Activated naive CD4-positive, alpha-beta T cell treated with Interleukin-2 at 50 U/mL for 16 hours (primary cell): ENCODE results near the gene CFAP99.
"Not testable (repeated sequence)": the region's sequence is repeated elsewhere in the genome, so short reads cannot be mapped to it uniquely, and the experiment has no call there.

Experiments
- DNase-seq: peaks from one replicate; pipeline ENCODE4 v3.0.0-alpha.2; 2020

The CFAP99 gene

DNA sequence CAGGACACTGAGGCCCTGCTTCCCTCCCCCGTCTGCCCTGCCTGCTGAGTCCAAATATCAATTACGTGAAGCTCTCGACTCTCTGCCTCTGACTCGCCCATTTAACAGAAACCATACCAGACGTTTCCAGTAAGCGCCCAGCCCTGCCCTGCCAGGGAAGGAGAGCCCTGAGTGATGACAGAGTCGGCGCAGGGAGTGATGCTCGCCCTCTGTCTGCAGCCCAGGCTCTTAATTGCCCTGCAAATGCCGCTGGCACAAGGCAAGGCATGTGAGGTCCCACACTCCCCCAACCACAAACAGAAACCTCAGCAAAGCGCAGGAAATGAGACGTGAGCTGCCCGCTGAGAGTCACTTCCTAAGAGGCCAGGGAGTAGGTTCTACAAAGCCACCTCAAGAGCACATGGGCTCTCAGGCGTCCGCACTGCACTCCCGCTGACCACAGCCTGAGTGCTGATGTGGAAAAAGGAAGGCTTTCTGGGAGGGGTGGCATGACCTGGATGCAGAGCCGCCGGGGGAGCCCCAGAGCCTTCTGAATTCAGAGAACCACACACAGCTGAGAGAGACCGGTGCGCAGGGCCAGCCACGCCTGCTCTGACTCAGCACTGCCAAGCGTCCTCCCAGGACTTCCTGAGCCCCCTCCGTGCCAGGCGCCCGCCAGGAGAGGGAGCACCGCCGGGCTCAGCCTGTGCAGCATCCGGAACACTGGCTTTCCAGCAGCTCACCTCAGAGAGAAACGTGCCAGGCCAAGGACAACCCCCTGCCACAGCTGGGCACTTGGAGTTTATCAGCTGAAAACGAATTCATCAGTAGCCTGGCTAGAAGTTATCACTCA, 5.7 kb upstream of the CFAP99 start:
- DNase-seq, result peak; percentile 86

DNA sequence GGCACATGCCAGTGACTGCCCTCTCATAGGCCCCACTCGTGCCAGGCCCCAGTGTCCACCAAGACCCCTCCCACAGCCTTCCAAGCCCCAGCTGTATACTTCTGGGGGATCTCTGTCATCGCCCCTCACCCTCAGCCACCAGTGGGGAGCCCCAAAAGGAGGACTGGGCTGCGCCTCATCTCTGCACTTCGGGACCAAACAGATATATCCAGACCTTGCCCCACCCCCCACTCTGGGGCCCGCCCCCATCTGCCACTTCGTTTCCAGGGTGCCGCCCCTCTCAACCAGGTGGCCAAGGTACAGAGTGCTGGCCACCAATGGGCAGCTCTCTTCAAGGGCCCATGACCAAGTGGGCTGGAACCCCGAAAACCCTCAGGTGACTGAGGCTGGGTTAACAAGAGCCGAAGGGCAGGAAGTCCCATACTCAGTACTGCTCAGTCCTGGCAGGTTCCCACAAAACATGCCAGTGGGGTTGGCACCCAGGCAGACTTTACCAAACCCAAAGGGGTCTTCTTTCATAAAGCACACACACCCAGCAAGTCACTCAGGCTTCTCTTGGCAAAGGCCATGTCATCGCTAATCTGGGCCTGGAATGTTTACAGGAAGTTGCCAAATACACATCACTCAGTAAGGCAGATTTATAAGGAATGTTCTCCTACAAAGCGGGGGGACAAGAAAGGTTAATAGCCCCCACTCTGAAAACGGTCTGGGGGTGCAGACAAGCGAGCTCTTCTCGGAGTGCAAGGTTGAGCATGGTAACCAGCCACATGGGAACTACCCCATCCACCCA, 4.7 kb upstream of the CFAP99 start:
- peak; percentile 41 for DNase-seq

DNA sequence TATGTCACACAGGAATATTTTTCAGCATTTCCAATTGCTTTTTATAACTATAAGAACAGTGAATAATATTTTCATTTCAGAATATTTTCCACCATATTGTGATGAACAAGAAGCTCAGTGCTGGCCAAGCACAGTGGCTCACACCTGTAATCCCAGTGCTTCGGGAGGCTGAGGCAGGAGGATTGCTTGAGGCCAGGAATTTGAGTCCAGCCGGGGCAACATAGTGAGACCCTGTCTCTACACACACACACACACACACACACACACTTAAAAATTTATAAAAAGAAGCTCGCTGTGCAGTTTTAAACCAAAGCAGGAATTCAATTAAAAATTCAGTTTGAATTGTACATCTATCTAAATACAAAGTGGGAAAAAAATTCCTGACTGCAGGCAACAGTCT, 3.5 kb upstream of the CFAP99 start:
- DNase-seq, result no peak

DNA sequence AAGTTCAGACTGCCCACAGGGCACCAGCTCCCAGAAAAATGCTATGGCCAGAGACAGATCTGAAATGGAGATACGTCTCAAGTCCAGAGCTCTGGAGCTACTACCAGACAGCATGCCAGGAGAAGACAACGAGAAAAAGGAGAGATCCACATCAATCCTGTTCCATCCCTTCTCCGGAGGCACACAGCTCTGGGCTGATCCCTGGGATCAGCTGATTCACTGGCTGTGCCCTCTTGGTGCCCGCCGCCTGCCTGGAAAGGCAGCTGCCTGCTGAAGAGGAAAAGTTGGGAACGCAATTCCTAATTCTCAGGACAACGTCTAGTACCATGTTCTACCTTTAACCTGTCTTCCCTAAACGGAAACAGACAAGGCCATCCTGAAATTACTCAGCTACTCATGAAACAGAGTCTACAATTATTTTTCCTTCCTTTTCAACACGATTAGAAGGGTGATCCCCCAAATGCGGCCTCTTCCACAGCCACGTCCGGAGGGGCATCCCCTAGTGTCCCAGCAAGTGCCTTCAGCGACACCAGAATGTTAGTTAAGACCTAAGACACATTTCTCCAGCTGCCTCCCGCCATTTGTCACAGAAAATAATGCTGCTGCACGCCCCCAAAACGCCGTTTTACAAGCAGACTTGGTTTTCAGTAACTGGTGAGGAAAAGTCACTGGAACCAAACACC, 2.7 kb upstream of the CFAP99 start:
- DNase-seq, result no peak

DNA sequence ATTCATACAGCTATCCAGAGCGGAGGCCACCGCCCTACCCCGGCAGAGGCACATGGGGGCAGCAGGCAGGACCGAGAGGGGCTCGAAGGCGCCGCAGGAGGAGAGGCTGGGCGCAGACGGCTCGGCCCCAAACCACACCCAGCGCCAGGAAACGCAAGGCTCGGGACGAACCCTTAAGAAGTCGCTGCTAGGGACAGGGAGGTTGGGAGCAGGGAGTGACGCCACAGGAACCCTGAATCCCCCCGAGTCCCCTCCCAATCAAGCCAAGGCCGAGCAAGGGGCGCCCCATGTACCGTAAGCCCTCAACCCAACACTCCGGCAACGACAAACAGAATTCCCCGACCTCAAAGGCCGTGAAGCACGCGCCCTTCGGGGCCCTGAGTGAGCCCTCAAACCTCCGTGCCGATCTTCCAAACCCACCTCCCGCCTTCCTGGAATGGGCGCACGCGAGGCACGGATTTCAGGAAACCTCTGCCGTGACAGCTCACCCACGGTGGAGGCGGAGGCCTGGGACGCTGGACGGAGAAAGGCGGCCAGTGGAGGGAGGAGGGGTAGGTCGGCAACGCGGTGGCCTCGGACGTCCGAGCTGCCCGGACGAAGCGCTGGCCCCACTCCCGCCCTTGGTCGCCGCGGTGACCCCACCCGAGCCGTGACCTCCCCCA, 2.1 kb upstream of the CFAP99 start:
- peak; percentile 29 for DNase-seq

DNA sequence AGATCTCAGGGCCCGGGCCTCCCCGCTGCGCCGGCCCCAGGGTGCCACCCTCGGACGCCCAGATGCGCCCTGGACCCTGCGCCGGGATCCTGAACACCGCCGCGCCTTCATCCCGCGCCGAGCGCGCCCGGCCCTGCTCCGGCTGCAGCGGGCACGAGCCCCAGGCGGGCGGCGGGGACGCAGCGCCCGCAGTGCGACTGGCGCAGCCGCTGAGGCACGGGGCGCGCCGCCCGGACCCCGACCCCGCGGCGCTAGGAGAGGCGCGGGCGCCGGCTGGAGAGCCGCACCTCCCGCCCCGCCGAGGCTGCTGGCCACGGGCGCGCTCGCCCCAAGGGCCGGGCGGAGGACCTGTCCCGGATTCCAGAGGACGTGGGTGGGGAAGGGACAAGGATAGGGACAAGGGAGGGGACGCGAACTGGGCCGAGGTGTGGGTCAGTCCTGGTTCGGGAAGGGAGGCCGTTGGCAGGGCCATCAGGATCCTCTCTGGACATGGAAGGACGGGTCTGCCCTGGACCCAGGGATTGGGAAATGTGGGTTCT, 1.5 kb upstream of the CFAP99 start:
- peak; percentile 26 for DNase-seq

DNA sequence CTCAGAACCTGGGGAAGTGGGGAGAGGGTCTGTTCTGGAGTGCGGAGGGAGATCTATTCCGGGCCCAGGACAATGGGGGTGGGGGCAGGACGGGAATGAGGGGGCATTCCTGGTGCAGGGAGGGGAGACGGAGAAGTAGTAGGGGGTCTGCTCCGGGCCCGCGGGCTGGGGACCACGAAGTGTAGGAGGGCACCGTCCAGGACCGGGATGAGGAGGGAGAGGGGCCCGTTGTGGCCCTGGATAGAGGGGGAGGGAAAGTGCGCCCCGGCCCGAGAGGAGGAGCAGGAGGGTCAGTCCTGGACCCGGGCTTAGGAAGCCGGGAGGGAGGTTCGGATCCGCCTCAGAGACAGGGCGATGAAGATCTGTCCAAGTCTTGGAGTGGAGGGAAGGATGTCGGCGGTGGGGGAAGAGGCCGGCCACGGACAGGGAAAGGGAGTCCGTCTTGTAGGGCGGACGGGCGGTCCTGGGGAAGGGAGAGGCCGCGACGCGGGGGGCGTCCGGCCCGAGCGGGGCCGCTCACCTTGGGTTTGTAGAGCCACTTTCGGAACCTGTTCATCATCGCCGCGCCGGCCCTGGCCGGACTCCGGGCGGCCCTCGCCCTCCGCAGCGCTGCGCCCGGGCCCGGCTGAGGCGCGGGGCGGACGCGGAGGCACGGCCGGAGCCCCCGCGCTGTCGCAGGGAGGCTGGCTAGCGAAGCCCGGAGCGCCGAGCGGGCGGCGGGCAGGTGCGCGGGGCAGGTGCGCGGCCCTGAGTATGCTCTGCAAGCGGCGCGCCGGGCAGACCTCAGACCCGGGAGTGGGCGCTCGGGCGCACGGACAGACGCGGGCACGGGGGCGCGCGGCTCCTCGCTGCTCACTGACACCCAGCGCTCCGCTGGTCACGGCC, 748 bp upstream of the CFAP99 start, which contains the start of gene ZFYVE28:
Gene ZFYVE28, minus strand, starts transcription at position 881 of the 885 bp plus-strand sequence. Its CDS starts 322 bp downstream, at position 559.
- peak; percentile 11 for DNase-seq

DNA sequence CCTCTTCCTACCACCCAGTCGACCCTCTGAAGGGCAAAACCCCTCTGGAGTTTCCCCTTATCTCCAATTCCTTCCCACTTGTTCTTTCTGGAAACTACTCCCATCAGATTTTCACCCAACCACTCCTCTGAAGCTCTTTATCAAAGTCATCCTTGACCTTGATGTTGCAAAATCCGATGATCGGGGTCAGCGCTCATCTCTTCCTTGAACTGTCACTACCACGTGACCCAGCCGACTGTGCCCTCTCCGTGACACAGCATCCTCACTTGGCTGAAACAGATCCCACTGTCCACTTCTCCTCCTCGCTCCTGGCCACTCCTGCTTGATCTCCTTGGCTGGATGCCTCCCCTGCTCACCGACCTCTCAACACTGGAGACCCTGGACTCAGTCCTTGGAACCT, 1.1 kb downstream of the CFAP99 start:
- DNase-seq, result no peak

DNA sequence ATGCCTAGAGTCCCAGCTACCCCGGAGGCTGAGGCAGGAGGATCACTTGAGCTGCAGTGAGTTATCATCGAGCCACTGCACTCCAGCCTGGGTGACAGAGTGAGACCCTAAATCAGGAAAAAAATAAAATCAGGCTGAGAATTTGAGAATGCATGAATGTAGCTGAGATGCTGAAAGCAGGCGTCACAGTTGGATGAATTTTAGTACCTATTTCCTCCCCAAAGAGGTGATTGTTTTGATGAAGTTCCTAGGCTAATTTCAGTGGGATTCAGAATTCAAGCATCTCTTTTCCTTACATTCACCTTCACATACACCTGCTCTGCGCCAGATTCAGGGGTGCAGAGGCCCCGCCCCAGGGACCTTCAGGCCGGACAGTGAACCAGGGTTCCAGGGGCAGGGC, 3.2 kb downstream of the CFAP99 start:
- no peak for DNase-seq

DNA sequence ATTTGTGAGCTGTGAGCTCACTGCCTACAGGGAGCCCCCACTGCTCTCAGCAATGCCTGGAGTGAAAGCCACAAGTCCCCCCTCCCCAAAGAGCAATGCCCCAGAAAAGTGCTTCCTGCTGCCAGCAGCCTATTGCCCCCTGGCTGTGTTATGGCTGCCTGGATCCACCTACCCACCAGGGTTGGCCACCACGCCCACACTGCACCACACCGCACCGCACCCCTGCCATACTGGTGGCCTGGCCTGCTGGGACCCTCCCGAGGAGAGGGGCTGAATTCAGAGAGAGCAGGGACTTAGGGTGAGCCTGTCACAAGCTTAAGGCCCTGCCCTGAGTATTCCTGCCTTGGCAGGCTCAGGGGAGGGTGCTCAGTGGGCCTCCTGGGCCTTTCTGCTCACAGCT, 4.3 kb downstream of the CFAP99 start:
- no peak for DNase-seq

DNA sequence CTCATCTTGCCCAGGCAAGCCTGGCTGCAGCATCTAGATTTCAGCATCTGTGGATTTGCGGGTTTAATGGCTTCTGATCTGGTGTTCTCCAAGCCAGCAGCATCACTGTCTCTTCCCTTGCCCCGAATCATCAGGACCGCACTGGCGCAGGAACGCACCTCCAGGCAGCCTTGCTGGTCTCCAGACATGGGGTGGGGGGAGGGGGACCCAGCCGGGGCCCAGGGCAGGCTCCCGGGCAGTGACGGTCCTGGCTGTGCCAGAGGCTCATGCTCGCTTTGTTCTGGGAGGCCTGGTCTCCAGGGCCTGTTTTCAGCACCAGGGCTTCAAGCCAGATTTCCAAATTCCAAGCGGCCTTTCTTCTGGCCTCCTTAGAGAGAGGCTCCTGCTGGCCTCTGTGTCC, 4.9 kb downstream of the CFAP99 start:
- DNase-seq, result no peak

DNA sequence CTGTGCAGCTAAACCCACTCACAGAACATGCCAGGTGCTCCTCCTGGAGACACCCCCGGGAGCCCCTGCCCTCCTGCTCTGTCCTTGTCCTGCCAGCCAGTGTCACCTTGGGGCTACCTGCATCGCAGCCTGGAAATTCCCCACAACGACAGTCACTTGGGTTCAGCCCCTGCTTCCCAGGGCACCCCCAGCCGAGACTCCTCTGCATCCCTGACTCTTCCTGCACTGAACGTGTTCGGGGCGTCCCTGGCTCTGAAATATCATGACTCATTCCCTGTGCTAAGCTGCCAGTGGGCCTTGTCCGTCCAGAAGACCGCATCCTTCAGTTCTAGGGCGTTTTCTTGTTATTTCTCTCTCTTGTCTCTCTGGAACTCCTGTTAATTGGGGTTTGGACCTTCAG, 5.8 kb downstream of the CFAP99 start:
- no peak for DNase-seq

DNA sequence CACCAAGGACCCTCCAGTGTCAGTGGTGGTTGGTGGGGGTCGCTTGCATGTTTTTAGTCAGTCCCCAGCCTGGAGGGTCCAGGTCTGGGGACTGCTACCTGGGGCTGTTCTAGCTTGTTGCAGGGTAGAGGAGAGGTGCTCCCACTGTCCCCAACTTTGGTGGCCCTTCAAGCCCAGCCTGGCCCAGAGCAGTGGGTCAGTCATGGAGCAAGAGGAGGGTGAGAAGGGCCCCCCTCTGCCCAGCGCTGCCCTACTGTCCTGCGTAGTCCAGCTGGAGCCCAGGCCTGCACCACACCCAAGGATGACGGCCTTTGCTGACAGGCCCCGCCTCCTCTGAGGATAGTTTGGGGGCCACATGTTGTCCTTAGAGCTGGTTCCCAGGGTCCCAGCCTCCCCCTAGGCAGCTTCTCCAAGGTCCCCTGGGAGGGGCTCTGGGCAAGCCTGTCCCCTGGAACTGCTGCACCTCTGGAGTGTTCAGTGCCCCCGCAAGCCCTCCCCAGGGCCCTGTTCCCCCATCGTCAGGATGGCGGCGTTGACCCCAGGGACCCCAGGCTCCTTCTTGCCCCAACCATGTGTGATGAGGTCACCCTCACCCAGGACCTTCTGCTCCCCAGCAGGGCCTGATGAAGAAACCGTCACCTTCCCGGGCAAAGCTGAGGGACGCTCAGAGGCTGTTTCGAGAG, 6.8 kb downstream of the CFAP99 start:
- no peak for DNase-seq

DNA sequence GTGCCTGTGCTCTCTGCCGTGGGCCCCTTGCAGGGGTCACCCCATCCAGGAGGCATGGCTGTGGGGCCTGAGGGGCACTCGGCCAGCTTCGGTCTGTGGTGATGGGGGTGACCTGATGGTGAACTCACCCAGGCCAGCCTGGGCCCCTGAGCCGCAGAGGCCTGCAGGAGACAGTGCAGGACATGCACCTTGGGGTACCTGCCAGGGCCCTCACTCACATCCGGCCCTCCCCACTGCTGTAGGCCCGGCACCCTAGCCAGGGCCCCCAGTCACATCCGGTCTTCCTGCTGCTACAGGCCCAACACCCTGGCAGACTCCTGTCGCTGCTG, 7.3 kb downstream of the CFAP99 start:
- DNase-seq, result no peak

DNA sequence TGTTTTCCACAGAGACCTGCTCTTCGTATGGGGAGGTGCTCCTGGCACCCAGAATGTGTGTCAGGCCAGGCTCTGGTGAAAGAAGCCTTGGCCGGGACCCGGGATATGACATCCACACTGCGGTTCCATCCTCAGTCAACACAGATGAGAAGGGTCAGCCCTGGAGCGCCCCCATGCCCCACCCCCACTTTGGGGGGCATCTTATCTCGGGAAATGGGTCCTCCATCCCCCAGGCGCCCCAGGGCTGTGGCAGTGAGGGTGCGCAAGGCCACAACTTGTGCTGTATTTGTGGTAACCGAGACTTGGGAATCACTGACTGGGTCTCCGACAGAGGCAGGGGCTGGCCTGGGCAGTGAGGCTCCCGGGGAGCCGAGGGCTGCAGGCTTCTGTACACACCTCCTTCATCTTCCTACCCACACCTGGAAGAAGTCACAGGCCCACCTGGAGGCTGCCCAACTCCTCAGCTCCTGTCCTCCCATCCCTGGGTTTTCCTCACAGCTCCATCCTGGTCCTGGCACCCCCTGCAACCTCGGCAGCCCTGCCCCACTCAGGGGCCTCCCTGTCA, 8.0 kb downstream of the CFAP99 start:
- DNase-seq, result no peak

DNA sequence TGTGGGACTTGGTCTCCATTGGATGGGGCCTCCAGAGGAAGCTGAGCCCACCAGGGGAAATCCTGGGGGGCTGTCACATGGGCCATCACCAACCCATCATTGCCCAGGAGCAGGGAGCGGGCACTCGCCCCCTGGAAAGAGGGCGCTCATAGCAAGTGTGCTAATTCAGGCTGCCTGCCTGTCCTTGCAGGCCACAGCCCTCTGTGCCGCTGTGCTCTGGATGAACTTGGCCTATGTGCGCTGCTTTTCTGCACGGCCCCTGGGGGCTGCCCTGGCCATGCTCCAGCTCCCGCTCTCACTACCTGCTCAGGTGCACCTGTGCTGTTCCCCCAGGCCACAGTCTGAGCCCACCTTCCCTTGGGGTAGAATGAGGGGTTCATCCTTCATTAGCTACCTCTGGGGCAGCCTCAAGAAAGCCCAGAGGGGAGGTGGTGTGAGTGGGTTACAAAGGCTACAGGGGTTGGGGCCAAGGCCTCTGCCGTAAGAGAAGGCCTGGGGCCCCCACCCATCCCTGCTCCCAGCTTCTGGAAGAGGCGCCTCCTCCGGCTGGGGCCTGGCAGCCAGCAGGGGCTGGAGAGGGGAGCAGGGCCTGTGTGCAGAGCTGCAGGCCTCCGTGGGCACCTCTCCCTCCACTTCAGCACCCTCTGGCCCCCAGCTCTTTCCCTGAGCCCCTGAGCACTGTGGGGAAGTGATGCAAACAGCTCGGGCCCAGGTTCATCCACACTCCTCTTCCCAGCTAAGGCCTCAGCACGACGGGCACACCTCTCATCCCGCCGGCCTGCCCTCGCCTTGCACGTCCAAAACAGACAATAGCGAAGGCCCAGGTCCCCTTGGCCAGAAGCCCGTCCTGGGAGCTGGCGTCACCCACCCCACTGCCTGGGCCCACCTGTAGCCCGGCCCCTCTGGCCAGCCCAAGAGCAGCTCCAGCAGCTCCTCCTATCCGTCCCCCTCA, 8.9 kb downstream of the CFAP99 start:
- DNase-seq, result no peak

DNA sequence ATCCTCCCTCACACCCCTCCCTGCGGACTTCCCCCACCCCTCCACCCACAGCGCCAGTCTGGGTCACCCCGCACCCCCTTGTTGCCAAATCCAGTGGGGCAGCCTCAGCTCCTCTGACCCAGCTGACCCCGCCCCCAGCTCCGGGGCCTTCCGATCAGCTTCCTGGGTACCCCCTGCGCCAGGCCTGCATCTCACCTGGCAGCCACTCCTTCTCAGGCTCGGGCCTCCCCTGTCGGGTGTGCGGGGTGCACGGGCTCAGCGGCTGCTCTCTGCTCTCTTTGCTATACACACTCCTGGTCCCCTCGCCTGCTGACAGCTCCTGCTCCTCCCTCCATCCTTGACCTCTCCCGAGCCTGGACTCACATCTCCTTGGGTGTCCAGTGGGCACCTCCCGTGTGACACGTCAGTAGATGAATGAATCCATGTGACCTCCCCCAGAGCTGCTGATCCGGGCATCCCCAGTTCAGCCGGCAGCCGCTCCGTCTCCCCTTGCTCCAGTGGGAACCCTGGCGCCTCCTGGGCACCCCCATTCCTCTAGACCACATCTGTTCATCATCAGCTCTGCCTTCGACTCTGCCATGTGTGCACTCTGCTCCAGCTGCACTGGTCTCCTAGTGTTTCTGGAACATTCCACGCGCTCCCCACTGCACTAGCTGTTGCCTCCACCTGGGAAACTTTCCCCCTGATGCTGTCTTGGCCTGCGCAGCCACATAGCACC, 9.9 kb downstream of the CFAP99 start:
- no peak for DNase-seq

DNA sequence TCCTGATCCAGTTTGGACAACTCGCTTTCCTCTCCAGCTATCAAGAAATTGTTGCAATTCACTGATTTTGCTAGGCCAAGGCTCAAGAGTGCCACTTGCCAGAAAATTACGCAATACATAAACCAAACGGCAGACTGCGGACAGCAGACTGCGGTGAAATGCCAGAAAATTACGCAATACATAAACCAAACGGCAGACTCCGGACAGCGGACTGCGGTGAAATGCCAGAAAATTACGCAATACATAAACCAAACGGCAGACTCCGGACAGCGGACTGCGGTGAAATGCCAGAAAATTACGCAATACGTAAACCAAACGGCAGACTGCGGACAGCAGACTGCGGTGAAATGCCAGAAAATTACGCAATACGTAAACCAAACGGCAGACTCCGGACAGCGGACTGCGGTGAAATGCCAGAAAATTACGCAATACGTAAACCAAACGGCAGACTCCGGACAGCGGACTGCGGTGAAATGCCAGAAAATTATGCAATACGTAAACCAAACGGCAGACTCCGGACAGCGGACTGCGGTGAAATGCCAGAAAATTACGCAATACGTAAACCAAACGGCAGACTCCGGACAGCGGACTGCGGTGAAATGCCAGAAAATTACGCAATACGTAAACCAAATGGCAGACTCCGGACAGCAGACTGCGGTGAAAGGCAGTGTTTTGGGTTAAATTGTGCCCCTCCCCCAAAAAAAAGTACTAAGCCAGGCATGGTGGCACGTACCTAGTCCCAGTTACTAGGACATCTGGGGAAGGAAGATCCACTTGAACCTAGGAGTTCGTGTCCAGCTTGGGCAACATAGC, 11.4 kb downstream of the CFAP99 start:
- not testable (repeated sequence) for DNase-seq
